Endothelial cell of umbilical vein (primary cell): ENCODE measurements around the gene TUBG2. TPM values are rescaled to one million over a fixed set of nuclear protein-coding genes. Genes with fewer than 3 reads are reported as not detected.

Experiments used
- BruUV-seq: library from RNA; stranded (reverse); fragments of 400-500 nt; replicated peaks from 2 replicates; lab custom pipeline; 2021; lab: Mats Ljungman, UMichigan
- CTCF ChIA-PET: fragments of 300-600, 350-600 bp; sonication (Branson Sonifier 250); formaldehyde crosslinking; loops from one replicate; lab custom pipeline; 2021; ENCODE audit warnings: antibody characterized with exemption, inconsistent platforms; lab: Charles Lee
- POLR2A ChIA-PET: fragments of 300-600, 350-600 bp; sonication (Branson Sonifier 250); formaldehyde crosslinking; loops from one replicate; lab custom pipeline; 2021; ENCODE audit warnings: antibody characterized with exemption, inconsistent platforms; lab: Charles Lee
- DNase-seq: peaks from one replicate; pipeline ENCODE4 v3.0.0-alpha.2; 2011; ENCODE audit warnings: low read depth, low spot score
- FAIRE-seq: peaks from 2 replicates; lab custom pipeline; 2011; peaks lifted over from hg19 to GRCh38; lab: Jason Lieb, UNC
- H2AFZ ChIP-seq: 2 replicates; pipeline ENCODE4 v1.6.0; 2012; ENCODE audit warnings: low read depth, low read length, control low read depth, inconsistent platforms
- H3K27ac ChIP-seq: 2 replicates; pipeline ENCODE4 v1.5.1; 2011; ENCODE audit warnings: low read depth, mild to moderate bottlenecking, control low read depth, low read length, moderate library complexity; ENCODE audit not compliant: insufficient read depth
- H3K27me3 ChIP-seq, 2 experiments: 2 replicates each; pipeline versions ENCODE4 v1.6.0 to v1.6.1; 2011; ENCODE audit warnings: low read length in 2 of 2, mixed read lengths in 1 of 2; ENCODE audit not compliant: control insufficient read depth in 2 of 2, insufficient read depth in 2 of 2
- H3K36me3 ChIP-seq, 2 experiments: 2 replicates in 1 of 2; 3 replicates in 1 of 2; pipeline ENCODE4 v1.5.1; 2011; ENCODE audit warnings: low read length in 2 of 2, mild to moderate bottlenecking in 1 of 2, moderate library complexity in 1 of 2; ENCODE audit not compliant: control insufficient read depth in 2 of 2, insufficient read depth in 2 of 2; ENCODE audit errors: extremely low read depth in 1 of 2
- H3K4me1 ChIP-seq: 3 replicates; pipeline ENCODE4 v1.5.1; 2011; ENCODE audit warnings: mild to moderate bottlenecking, low read length; ENCODE audit not compliant: control insufficient read depth, insufficient read depth; ENCODE audit errors: extremely low read depth
- H3K4me2 ChIP-seq: 2 replicates; pipeline ENCODE4 v1.6.1; 2011; ENCODE audit warnings: low read length, control low read depth, mixed read lengths; ENCODE audit not compliant: insufficient read depth
- H3K4me3 ChIP-seq, 3 experiments: fragments of 200-600 bp in 1 of 3; sonication (generic), shearing (Covaris generic) in 1 of 3; replicated peaks in 1 of 3; 2 replicates each; pipeline ENCODE4 v1.5.1; 2011 to 2016; ENCODE audit warnings: control low read depth in 3 of 3, low read length in 3 of 3, mild to moderate bottlenecking in 2 of 3, inconsistent platforms in 1 of 3, low read depth in 1 of 3, moderate library complexity in 1 of 3; ENCODE audit not compliant: insufficient read depth in 1 of 3
- H3K79me2 ChIP-seq: 2 replicates; pipeline ENCODE4 v1.6.0; 2012; ENCODE audit warnings: low read length, inconsistent platforms; ENCODE audit not compliant: control insufficient read depth, insufficient read depth
- H3K9ac ChIP-seq: replicated peaks from 2 replicates; pipeline ENCODE3; 2011; ENCODE audit warnings: low read length, control low read depth; ENCODE audit not compliant: insufficient read depth; ENCODE audit errors: extremely low read depth
- H3K9me1 ChIP-seq: replicated peaks from 3 replicates; pipeline ENCODE4 v1.6.0; 2011; ENCODE audit warnings: mild to moderate bottlenecking, low read length; ENCODE audit not compliant: control insufficient read depth, insufficient read depth; ENCODE audit errors: extremely low read depth
- H3K9me3 ChIP-seq: replicated peaks from 2 replicates; pipeline ENCODE4 v1.5.1; 2012; ENCODE audit warnings: low read length, inconsistent platforms; ENCODE audit not compliant: control insufficient read depth, insufficient read depth
- H4K20me1 ChIP-seq: replicated peaks from 2 replicates; pipeline ENCODE3; 2011; ENCODE audit warnings: mild to moderate bottlenecking, low read length; ENCODE audit not compliant: control insufficient read depth, insufficient read depth; ENCODE audit errors: extremely low read depth
- EZH2 ChIP-seq: IDR thresholded peaks from 2 replicates; pipeline ENCODE4 v1.6.1; 2012; ENCODE audit warnings: borderline replicate concordance, low read depth, mild to moderate bottlenecking, moderate library complexity, low read length, inconsistent platforms; ENCODE audit not compliant: severe bottlenecking
- GATA2 ChIP-seq: IDR thresholded peaks from 2 replicates; pipeline ENCODE4 v1.7.0; 2011; ENCODE audit warnings: low read depth, mild to moderate bottlenecking, moderate library complexity, mixed read lengths, low read length; ENCODE audit not compliant: insufficient read length, insufficient read depth
- JUN ChIP-seq: IDR thresholded peaks from 2 replicates; pipeline ENCODE4 v1.6.1; 2011; ENCODE audit warnings: borderline replicate concordance, low read depth; ENCODE audit not compliant: insufficient read length, insufficient read depth
- POLR2A ChIP-seq: IDR thresholded peaks from 2 replicates; pipeline ENCODE4 v1.6.1; 2012; ENCODE audit warnings: low read depth, mild to moderate bottlenecking, control low read depth, low read length
- POLR2AphosphoS5 ChIP-seq: IDR thresholded peaks from 2 replicates; pipeline ENCODE4 v1.6.1; 2012; ENCODE audit warnings: low read depth, mild to moderate bottlenecking, control low read depth, low read length, moderate library complexity; ENCODE audit not compliant: insufficient read depth
- dilution Hi-C: fragments of 300-500 bp; cut with MboI; formaldehyde crosslinking; loops from one replicate; pipeline ENCODE4 v1.15.0; 2019; ENCODE audit warnings: low sequenced_read_pairs; ENCODE audit not compliant: extremely low pct_ligation_motif_present
- intact Hi-C: fragments of 100-400 bp; cut with micrococcal nuclease; formaldehyde crosslinking; loops from one replicate; pipeline ENCODE4 v1.10.0; 2022
- polyA plus RNA-seq, 4 experiments: library from polyadenylated mRNA; depleted of rRNA in 3 of 4; stranded (reverse) in 3 of 4; unstranded in 1 of 4; fragments of >200 nt; gene quantifications; 2 replicates each; pipeline versions ENCODE4 v1.2.1 to v1.2.3, GENCODE V29; 2011 to 2012; ENCODE audit warnings: missing spikeins in 1 of 4
- total RNA-seq: library from RNA; stranded (reverse); gene quantifications from 2 replicates; pipeline ENCODE4 v1.2.3, GENCODE V29; 2021
- TF ChIP-seq, protein P1 (sequence below), 2 donors: IDR thresholded peaks; 1 replicate in 1 of 2; 2 replicates in 1 of 2; pipeline ENCODE4 v1.5.1; 2011; ENCODE audit warnings: low read length in 2 of 2, mild to moderate bottlenecking in 2 of 2, moderate library complexity in 2 of 2, control low read depth in 1 of 2, inconsistent platforms in 1 of 2, low read depth in 1 of 2; ENCODE audit not compliant: insufficient read depth in 1 of 2; ENCODE audit errors: extremely low read depth in 1 of 2

Gene TUBG2
- total and polyA plus RNA-seq, 2 donors (not counting 3 experiments of a cell fraction or from before 2014, with no cell fraction given): 13.2 to 17.7 TPM

DNA sequence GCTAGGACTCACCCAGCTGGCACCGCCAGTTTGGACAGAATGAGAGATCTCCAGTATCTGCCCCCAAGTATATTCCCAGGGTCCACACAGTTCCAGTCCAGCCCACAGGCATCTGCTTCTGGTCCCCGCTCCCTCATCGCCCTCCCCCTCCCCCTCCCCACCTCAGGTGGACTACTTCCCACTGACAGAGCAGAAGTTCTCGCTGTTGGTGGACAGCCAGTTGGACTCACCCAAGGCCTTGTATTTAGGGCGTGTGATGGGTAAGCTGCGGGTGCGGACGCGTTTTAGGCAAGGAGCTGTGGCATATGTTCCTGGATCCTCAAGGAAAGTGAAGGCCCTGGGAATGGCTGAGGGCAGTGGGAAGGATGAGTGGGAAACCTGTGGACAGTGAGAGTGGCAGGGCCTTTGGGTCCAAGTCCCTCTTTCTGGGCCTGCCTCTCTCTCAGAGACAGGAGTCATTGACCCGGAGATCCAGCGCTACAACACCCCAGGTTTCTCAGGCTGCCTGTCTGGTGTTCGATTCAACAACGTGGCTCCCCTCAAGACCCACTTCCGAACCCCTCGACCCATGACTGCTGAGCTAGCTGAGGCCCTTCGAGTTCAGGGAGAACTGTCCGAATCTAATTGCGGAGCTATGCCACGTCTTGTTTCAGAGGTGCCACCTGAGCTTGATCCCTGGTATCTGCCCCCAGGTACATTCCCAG is 38.2 kb downstream of the TUBG2 start:
- no peak for DNase-seq
- Histone ChIP-seq H3K36me3 (peaks cover 2 to 19% of the 10 kb centered on the region in 2 experiments), H3K9me1 (no peaks in the 10 kb centered on the region), H4K20me1 (no peaks in the 10 kb centered on the region), H3K9ac (no peak overlapping the region), H3K4me3 (no peak overlapping the region), H3K79me2 (no peaks in the 10 kb centered on the region), H3K4me2 (no peak overlapping the region), H3K9me3 (no peaks in the 10 kb centered on the region), H3K27ac (no peak overlapping the region), H3K4me1 (no peaks in the 10 kb centered on the region), H3K27me3 (no peaks in the 10 kb centered on the region), H2AFZ (no peak overlapping the region)
- FAIRE-seq: no peak
- intact Hi-C loops: no loop called here
- CTCF ChIA-PET: interaction anchor here (0.8 to 1.3 kb wide), 3 partner anchors 16 to 119 kb away, joined by 3 to 7 read pairs (median 4); no protein-coding TSS in a partner anchor
- dilution Hi-C loops: no loop called here
- no TSS peak for BruUV-seq
- POLR2A ChIA-PET: no interaction called here
- TF ChIP-seq POLR2AphosphoS5 (no peak), GATA2 (no peak), EZH2 (no peak), JUN (no peak), POLR2A (no peak)
- TF ChIP-seq, protein P1, sequence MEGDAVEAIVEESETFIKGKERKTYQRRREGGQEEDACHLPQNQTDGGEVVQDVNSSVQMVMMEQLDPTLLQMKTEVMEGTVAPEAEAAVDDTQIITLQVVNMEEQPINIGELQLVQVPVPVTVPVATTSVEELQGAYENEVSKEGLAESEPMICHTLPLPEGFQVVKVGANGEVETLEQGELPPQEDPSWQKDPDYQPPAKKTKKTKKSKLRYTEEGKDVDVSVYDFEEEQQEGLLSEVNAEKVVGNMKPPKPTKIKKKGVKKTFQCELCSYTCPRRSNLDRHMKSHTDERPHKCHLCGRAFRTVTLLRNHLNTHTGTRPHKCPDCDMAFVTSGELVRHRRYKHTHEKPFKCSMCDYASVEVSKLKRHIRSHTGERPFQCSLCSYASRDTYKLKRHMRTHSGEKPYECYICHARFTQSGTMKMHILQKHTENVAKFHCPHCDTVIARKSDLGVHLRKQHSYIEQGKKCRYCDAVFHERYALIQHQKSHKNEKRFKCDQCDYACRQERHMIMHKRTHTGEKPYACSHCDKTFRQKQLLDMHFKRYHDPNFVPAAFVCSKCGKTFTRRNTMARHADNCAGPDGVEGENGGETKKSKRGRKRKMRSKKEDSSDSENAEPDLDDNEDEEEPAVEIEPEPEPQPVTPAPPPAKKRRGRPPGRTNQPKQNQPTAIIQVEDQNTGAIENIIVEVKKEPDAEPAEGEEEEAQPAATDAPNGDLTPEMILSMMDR (IDR thresholded peaks at IDR 0.05; ENCODE audit: extremely low read depth in 1 of 2, insufficient read depth in 1 of 2, low read depth in 1 of 2, low read length in 2 of 2): no peak
